Stimulated activated CD4-positive, alpha-beta T cell treated with anti-CD3 and anti-CD28 coated beads, Interleukin-15, amount 100 ng/mL, for 48 hours (primary cell): ENCODE data around the gene GABRB3.

Source experiments
- DNase-seq, 2 donors: peaks; one replicate each; pipeline ENCODE4 v3.0.0-alpha.2; 2020; ENCODE audit warnings: low read depth in 2 of 2

The GABRB3 gene

GRCh38 chr15:26630857-26631256, 142.0 kb downstream of the GABRB3 start:
- no peak for DNase-seq

GRCh38 chr15:26628879-26629529, 143.9 kb downstream of the GABRB3 start:
- DNase-seq, result no peak

- DNase-seq, result no peak
Observed at GRCh38 chr15:26628071-26628470, 144.8 kb downstream of the GABRB3 start.

GRCh38 chr15:26624128-26624527, 148.7 kb downstream of the GABRB3 start:
- no peak for DNase-seq

GRCh38 chr15:26623071-26623470, 149.8 kb downstream of the GABRB3 start:
- no peak for DNase-seq

GRCh38 chr15:26621816-26622215, 151.1 kb downstream of the GABRB3 start:
- no peak for DNase-seq

- DNase-seq, result no peak
Observed at GRCh38 chr15:26620528-26621458, 152.1 kb downstream of the GABRB3 start.

GRCh38 chr15:26615927-26616302, 157.0 kb downstream of the GABRB3 start:
- no peak for DNase-seq

- no peak for DNase-seq
Observed at GRCh38 chr15:26615188-26615926, 157.5 kb downstream of the GABRB3 start.

- no peak for DNase-seq
Observed at GRCh38 chr15:26614734-26615133, 158.1 kb downstream of the GABRB3 start.

GRCh38 chr15:26598704-26599103, 174.2 kb downstream of the GABRB3 start:
- no peak for DNase-seq

GRCh38 chr15:26595611-26596010, 177.3 kb downstream of the GABRB3 start:
- no peak for DNase-seq

GRCh38 chr15:26590676-26591075, 182.2 kb downstream of the GABRB3 start:
- DNase-seq, result no peak

- no peak for DNase-seq
Observed at GRCh38 chr15:26582840-26583239, 190.0 kb downstream of the GABRB3 start.

GRCh38 chr15:26580943-26581342, 191.9 kb downstream of the GABRB3 start:
- no peak for DNase-seq

- DNase-seq, result no peak
Observed at GRCh38 chr15:26572602-26573350, 200.1 kb downstream of the GABRB3 start.

- DNase-seq, result no peak
Observed at GRCh38 chr15:26571346-26571745, 201.5 kb downstream of the GABRB3 start.

GRCh38 chr15:26565542-26565941, 207.3 kb downstream of the GABRB3 start:
- no peak for DNase-seq

- no peak for DNase-seq
Observed at GRCh38 chr15:26564361-26564760, 208.5 kb downstream of the GABRB3 start.

GRCh38 chr15:26562336-26562735, 210.5 kb downstream of the GABRB3 start:
- DNase-seq, result no peak

- DNase-seq, result no peak
Observed at GRCh38 chr15:26561896-26562295, 211.0 kb downstream of the GABRB3 start.

- DNase-seq, result no peak
Observed at GRCh38 chr15:26561130-26561529, 211.7 kb downstream of the GABRB3 start.
